Activated CD4-positive, alpha-beta T cell treated with anti-CD3 and anti-CD28 coated beads for 1 hour (primary cell): ENCODE data around the gene ICE2.
"Not testable (repeated sequence)": the region's sequence is repeated elsewhere in the genome, so short reads cannot be mapped to it uniquely, and the experiment has no call there.

Experiments
- DNase-seq: peaks from one replicate; pipeline ENCODE4 v3.0.0-alpha.2; 2020

Gene ICE2

GRCh38 chr15:60442031-60442650 is 36.8 kb downstream of the ICE2 start:
- DNase-seq, result no peak

- no peak for DNase-seq
These were observed 37.6 kb downstream of the ICE2 start for GRCh38 chr15:60441331-60441730.

GRCh38 chr15:60438646-60439045 is 40.3 kb downstream of the ICE2 start:
- no peak for DNase-seq

GRCh38 chr15:60428935-60429334 is 50.0 kb downstream of the ICE2 start:
- DNase-seq, result no peak

- no peak for DNase-seq
These were observed 52.0 kb downstream of the ICE2 start for GRCh38 chr15:60426870-60427508.

- no peak for DNase-seq
These were observed 53.5 kb downstream of the ICE2 start for GRCh38 chr15:60425461-60425860.

- DNase-seq, result no peak
These were observed 54.9 kb downstream of the ICE2 start for GRCh38 chr15:60424006-60424405.

- DNase-seq, result no peak
These were observed 55.4 kb downstream of the ICE2 start for GRCh38 chr15:60423537-60423936.

GRCh38 chr15:60421544-60421943 is 57.4 kb downstream of the ICE2 start:
- DNase-seq, result no peak

GRCh38 chr15:60420203-60420716 is 58.7 kb downstream of the ICE2 start:
- DNase-seq, result no peak

- DNase-seq, result no peak
These were observed 59.2 kb downstream of the ICE2 start for GRCh38 chr15:60419753-60420152.

- DNase-seq, result no peak
These were observed 60.8 kb downstream of the ICE2 start for GRCh38 chr15:60418096-60418495.

- DNase-seq, result no peak
These were observed 61.8 kb downstream of the ICE2 start for GRCh38 chr15:60417112-60417511.

GRCh38 chr15:60416484-60416883 is 62.5 kb downstream of the ICE2 start:
- DNase-seq, result no peak

- DNase-seq, result no peak
These were observed 64.8 kb downstream of the ICE2 start for GRCh38 chr15:60414016-60414682.

GRCh38 chr15:60413231-60413824 is 65.6 kb downstream of the ICE2 start:
- DNase-seq, result no peak

- not testable (repeated sequence) for DNase-seq
These were observed 66.1 kb downstream of the ICE2 start for GRCh38 chr15:60412807-60413206.

GRCh38 chr15:60411774-60412425 is 67.0 kb downstream of the ICE2 start:
- no peak for DNase-seq

- not testable (repeated sequence) for DNase-seq
These were observed 68.6 kb downstream of the ICE2 start for GRCh38 chr15:60410350-60410749.

GRCh38 chr15:60408463-60408981 is 70.4 kb downstream of the ICE2 start:
- no peak for DNase-seq

GRCh38 chr15:60407415-60407805 is 71.5 kb downstream of the ICE2 start:
- no peak for DNase-seq

- DNase-seq, result no peak
These were observed 72.2 kb downstream of the ICE2 start for GRCh38 chr15:60406513-60407414.
